Gastroesophageal sphincter (tissue), 4 donors: ENCODE measurements around the gene CPNE4. TPM values are rescaled to one million over a fixed set of nuclear protein-coding genes. Genes with fewer than 3 reads are reported as not detected.

ENCODE experiments used
- ATAC-seq: fragments of 150-250 bp; one replicate; pipeline ENCODE4 v1.9.1; 2016; ENCODE audit warnings: mild to moderate bottlenecking, moderate library complexity
- H3K27ac ChIP-seq, 4 donors: fragments of 200-600 bp; sonication (generic) in 3 of 4; 1 replicate in 3 of 4; 2 replicates in 1 of 4; pipeline ENCODE4 v1.5.1; 2016 to 2019
- H3K27me3 ChIP-seq: fragments of 200-600 bp; sonication (generic); one replicate; pipeline ENCODE4 v1.5.1; 2019
- H3K36me3 ChIP-seq, 2 donors: fragments of 200-600 bp; sonication (generic); one replicate each; pipeline ENCODE4 v1.5.1; 2019; ENCODE audit warnings: control low read depth in 1 of 2
- H3K4me1 ChIP-seq, 3 donors: fragments of 200-600 bp; sonication (generic); 1 replicate in 2 of 3; 2 replicates in 1 of 3; pipeline ENCODE4 v1.5.1; 2016 to 2019; ENCODE audit warnings: control low read depth in 2 of 3
- H3K4me3 ChIP-seq, 2 donors: fragments of 200-600 bp; sonication (generic); one replicate each; pipeline ENCODE4 v1.5.1; 2019; ENCODE audit warnings: mild to moderate bottlenecking in 1 of 2, moderate library complexity in 1 of 2
- H3K9me3 ChIP-seq, 3 donors: fragments of 200-600 bp; sonication (generic); one replicate each; pipeline ENCODE4 v1.5.1; 2017 to 2019; ENCODE audit warnings: control low read depth in 2 of 3
- CTCF ChIP-seq, 4 experiments: fragments of 200-600 bp in 2 of 4; fragments of 450-650 bp in 2 of 4; sonication (generic) in 1 of 4; IDR thresholded peaks; one replicate each; pipeline ENCODE4 v1.5.1; 2017 to 2019; ENCODE audit warnings: antibody characterized with exemption in 4 of 4, mild to moderate bottlenecking in 2 of 4, moderate library complexity in 2 of 4
- EP300 ChIP-seq: sonication (generic); formaldehyde crosslinking; IDR thresholded peaks from one replicate; pipeline ENCODE4 v1.6.1; 2017; ENCODE audit warnings: antibody characterized with exemption, mild to moderate bottlenecking
- POLR2A ChIP-seq, 2 donors: fragments of 450-650 bp; IDR thresholded peaks; one replicate each; pipeline ENCODE4 v1.6.1; 2017; ENCODE audit warnings: antibody characterized with exemption in 2 of 2, mild to moderate bottlenecking in 2 of 2, moderate library complexity in 1 of 2
- POLR2AphosphoS5 ChIP-seq: sonication (generic); formaldehyde crosslinking; IDR thresholded peaks from one replicate; pipeline ENCODE4 v1.6.1; 2017; ENCODE audit warnings: antibody characterized with exemption
- WGBS, 2 donors: methylation state at CpG; one replicate each; pipeline ENCODE4 v1.1.5; 2018; ENCODE audit warnings: low coverage in 1 of 2; 5-methylcytosine and 5-hydroxymethylcytosine counted together
- total RNA-seq, 4 donors: library from RNA; depleted of rRNA; stranded (reverse); fragments of >200 nt; gene quantifications; one replicate each; pipeline ENCODE4 v1.1.0, GENCODE V29; 2016

The CPNE4 gene
- total RNA-seq, 4 donors from 2014 or later = not detected

- Histone ChIP-seq H3K27ac (no peak overlapping the region), H3K36me3 (no peaks in the 10 kb centered on the region), H3K27me3 (no peaks in the 10 kb centered on the region), H3K9me3 (no peaks in the 10 kb centered on the region), H3K4me1 (no peaks in the 10 kb centered on the region), H3K4me3 (no peak overlapping the region)
- ATAC-seq = no peak
- no peak for TF ChIP-seq POLR2AphosphoS5
- no peak for TF ChIP-seq POLR2A (IDR thresholded peaks at IDR 0.05)
- TF ChIP-seq EP300 = no peak
- no peak for TF ChIP-seq CTCF (IDR thresholded peaks at IDR 0.05)
- 40 to 70% methylated on average over 1 of the region's 1 CpG for WGBS, 2 donors
These were observed 437.9 kb downstream of the CPNE4 start for GRCh38 chr3:131596884-131597283.

GRCh38 chr3:131591394-131592014, 443.3 kb downstream of the CPNE4 start:
- WGBS, 2 donors = 40 to 44% methylated on average over 1 of the region's 1 CpG
- Histone ChIP-seq H3K36me3 (no peaks in the 10 kb centered on the region), H3K27me3 (no peaks in the 10 kb centered on the region), H3K27ac (no peak overlapping the region), H3K4me1 (no peaks in the 10 kb centered on the region), H3K9me3 (no peaks in the 10 kb centered on the region), H3K4me3 (no peak overlapping the region)
- TF ChIP-seq CTCF (IDR thresholded peaks at IDR 0.05) (no peak), POLR2AphosphoS5 (no peak), POLR2A (IDR thresholded peaks at IDR 0.05) (no peak), EP300 (no peak)
- ATAC-seq = no peak

GRCh38 chr3:131586277-131586676, 448.5 kb downstream of the CPNE4 start:
- H3K27me3 ChIP-seq = no peaks in the 10 kb centered on the region
- H3K36me3 ChIP-seq = no peaks in the 10 kb centered on the region
- TF ChIP-seq EP300 (no peak), POLR2A (IDR thresholded peaks at IDR 0.05) (no peak), CTCF (IDR thresholded peaks at IDR 0.05) (no peak), POLR2AphosphoS5 (no peak)
- no peaks in the 10 kb centered on the region for H3K4me1 ChIP-seq
- ATAC-seq = no peak
- no peak overlapping the region for H3K4me3 ChIP-seq
- no peak overlapping the region for H3K27ac ChIP-seq
- no peaks in the 10 kb centered on the region for H3K9me3 ChIP-seq

- no peaks in the 10 kb centered on the region for H3K27me3 ChIP-seq
- WGBS, 2 donors = 100% methylated on average over 1 of the region's 1 CpG
- TF ChIP-seq EP300 (no peak), POLR2AphosphoS5 (no peak), CTCF (IDR thresholded peaks at IDR 0.05) (no peak), POLR2A (IDR thresholded peaks at IDR 0.05) (no peak)
These were observed 452.4 kb downstream of the CPNE4 start for GRCh38 chr3:131582438-131582837.

GRCh38 chr3:131568460-131568859, 466.4 kb downstream of the CPNE4 start:
- no peaks in the 10 kb centered on the region for H3K36me3 ChIP-seq
- no peaks in the 10 kb centered on the region for H3K9me3 ChIP-seq
- ATAC-seq = no peak
- peaks cover 8% of the 10 kb centered on the region for H3K27me3 ChIP-seq
- H3K4me1 ChIP-seq = no peaks in the 10 kb centered on the region
- WGBS, 2 donors = 46 to 52% methylated on average over 5 of the region's 5 CpGs
- no peak for TF ChIP-seq POLR2AphosphoS5
- TF ChIP-seq POLR2A (IDR thresholded peaks at IDR 0.05) = no peak
- no peak overlapping the region for H3K4me3 ChIP-seq
- no peak overlapping the region for H3K27ac ChIP-seq

More at GRCh38 chr3:131582438-131582837, 452.4 kb downstream of the CPNE4 start:
- no peaks in the 10 kb centered on the region for H3K9me3 ChIP-seq
- H3K27ac ChIP-seq = no peak overlapping the region
- H3K4me1 ChIP-seq = no peaks in the 10 kb centered on the region
- no peak for ATAC-seq
- no peak overlapping the region for H3K4me3 ChIP-seq
- H3K36me3 ChIP-seq = no peaks in the 10 kb centered on the region
